HG03280 (cell line): ENCODE results near the gene SLAMF6.

ENCODE experiments used
- ATAC-seq: cut with Tn5 transposase; IDR thresholded peaks from one replicate; pipeline ENCODE4 v1.9.1; 2021; ENCODE audit warnings: mild to moderate bottlenecking, moderate library complexity; ENCODE audit not compliant: unreplicated experiment

The SLAMF6 gene

DNA sequence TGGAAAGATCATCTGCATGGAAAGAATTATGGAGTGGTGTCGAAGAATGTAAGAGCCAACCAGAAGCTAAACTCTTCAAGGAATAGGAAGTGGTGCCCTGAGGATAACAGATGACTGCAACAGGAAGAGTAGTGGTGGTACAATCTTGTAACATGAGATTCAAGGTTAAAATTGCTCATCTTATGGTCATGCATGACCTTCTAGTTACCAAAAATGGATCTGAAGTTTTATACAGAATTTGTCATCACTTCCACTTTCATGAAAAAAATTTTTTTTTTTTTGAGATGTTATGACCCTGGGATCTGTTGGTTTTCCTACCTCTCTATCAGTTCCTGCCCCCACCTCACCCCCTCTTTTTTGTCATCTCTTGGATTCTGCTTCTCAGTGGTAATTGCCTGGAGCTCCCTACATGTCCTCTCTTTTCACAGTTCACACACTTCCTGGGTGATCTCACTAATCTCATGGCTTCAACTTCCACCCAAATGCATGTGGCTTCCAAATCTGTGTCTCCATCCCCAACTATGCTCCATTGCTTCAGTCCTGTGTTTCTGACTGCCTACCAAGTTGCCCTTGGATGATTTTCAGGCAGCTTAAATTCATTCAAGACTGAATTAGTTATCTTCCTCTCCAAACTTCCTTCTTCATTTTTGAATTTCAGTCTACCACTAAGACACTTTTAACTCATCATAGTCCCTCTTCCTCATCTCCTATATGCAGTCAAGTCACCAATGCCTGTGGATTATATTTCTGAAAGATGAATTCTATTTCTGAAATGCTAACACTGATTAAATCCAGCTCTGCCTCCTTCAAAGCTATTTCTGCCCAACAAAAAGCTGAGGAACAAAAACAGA, 48.4 kb downstream of the SLAMF6 start:
- ATAC-seq = no peak

GRCh38 chr1:160472112-160472511, 50.9 kb downstream of the SLAMF6 start:
- ATAC-seq = no peak

GRCh38 chr1:160471253-160471652, 51.8 kb downstream of the SLAMF6 start:
- ATAC-seq = no peak

GRCh38 chr1:160467576-160467975, 55.5 kb downstream of the SLAMF6 start:
- no peak for ATAC-seq

- ATAC-seq = no peak
These were observed 56.1 kb downstream of the SLAMF6 start for GRCh38 chr1:160466961-160467360.

DNA sequence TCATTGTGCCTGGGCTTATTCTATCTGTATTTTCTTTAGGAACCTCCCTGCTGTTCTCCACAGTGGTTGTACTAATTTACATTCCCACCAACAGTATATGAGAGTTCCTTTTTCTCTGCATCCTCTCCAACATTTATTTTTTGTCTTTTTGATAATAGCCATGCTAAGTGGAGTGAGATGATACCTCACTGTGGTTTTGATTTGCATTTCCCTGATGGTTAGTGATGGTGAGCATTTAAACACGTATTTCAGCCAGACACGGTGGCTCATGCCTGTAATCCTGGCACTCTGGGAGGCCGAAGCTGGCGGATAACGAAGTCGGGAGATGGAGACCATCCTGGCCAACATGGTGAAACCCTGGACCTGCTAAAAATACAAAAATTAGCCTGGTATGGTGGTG, 57.9 kb downstream of the SLAMF6 start:
- ATAC-seq = no peak

DNA sequence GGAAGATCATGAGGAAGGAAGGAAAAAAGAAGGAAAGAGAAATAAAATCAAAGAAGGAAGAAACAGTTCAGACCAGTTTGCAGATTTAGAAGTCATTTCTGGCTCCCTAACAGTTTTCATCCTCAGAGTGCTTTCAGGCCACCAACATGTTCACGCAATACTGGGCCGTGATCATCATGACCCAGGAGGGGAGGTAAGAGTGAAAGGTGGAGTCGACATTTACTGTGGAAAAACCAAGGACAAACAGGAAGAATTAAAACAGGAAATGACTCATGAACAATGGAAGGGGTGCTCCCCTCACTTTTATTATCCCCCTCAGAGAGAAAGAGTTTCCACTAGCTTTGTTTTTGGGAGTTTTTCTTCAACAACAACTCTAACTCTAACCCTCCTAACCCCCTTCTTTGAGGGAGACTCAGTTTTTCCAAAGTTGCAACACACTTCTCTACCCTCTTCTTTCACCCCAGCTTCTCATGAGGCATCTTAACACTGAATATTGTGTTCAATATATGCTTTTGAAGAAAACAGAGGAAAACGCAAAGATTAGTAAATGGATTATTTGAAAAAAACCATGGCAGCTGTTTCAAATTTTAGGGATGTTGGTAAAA, 62.3 kb downstream of the SLAMF6 start:
- no peak for ATAC-seq

DNA sequence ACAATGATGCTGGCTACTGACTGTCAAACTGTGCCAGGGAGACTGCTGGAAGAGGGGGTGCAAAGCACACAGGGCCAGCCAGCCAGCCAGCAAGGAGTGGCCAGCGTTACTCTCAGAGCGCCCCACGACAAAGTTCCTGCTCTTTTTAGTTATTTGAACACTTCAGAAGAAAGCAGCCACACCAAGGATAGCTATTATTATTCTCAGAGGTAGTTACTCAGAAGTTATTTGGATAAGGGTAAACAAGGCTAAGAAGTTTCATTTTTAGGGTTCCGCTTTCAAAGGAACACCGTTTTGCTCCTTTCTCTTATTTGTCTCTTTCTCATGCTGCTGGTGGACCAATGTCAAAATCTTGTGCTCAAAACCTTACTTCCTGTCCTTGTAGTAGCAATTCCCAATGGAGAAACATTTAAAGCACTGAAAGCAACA, 62.8 kb downstream of the SLAMF6 start:
- ATAC-seq = no peak

DNA sequence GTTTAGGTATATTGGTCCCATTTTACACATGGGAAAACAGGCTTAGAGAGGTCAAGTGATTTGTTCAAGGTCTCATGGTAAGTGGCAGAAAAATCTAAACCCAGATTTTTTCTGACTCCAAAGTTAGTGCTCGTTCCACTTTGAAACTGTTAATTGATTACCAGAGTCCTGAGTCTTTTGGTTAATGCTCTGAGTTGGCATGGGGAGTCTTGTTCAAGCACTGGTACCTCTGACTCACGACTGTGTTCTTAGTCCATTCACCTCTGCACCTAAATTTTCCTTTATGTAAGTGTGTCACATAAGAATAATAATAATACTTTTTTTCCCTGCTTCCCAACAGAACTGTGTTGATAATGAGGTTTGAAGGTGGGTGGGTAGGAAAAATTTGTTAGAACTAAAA, 63.4 kb downstream of the SLAMF6 start:
- ATAC-seq = no peak

DNA sequence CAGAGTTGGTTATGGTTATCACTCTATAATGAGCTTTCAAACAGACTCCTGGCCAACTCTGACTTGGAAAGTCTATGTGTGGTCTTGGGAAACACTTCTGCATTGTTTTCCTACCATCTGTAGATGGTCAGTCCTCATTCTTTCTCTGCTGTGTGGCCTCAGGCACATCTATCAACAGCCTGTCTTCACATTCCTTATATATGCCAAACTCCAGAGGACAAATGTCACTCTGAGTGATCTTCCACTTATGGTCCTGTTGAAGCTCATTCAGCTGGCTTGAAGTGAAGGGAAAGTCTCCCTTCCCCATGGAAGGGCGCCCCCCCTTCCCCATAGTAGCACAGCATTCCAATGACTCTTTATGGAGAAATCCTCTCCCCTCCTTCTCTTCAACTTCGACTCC, 64.0 kb downstream of the SLAMF6 start:
- ATAC-seq = no peak

DNA sequence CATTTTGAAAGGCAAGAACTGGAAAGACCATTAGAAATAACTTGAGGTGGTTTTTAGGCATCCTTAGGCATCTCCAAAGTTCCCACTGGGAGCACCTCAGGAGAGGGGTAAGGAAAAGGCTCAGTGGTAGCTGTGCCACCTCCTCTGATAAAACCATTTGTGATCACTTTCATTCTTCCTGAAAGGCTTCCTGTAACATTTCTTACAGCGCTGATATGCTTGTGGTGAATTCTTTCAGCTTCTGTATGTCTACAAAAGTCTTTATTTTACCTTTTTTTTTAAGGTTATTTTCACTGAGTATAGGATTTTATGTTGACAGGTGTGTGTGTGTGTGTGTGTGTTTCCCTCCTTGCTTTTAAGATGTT, 67.9 kb downstream of the SLAMF6 start:
- no peak for ATAC-seq

- ATAC-seq = no peak
These were observed 68.5 kb downstream of the SLAMF6 start for GRCh38 chr1:160454371-160455152.

- ATAC-seq = no peak
These were observed 69.6 kb downstream of the SLAMF6 start for GRCh38 chr1:160453443-160453842.

- ATAC-seq = peak; percentile 34
These were observed 71.2 kb downstream of the SLAMF6 start for GRCh38 chr1:160451859-160452232.

DNA sequence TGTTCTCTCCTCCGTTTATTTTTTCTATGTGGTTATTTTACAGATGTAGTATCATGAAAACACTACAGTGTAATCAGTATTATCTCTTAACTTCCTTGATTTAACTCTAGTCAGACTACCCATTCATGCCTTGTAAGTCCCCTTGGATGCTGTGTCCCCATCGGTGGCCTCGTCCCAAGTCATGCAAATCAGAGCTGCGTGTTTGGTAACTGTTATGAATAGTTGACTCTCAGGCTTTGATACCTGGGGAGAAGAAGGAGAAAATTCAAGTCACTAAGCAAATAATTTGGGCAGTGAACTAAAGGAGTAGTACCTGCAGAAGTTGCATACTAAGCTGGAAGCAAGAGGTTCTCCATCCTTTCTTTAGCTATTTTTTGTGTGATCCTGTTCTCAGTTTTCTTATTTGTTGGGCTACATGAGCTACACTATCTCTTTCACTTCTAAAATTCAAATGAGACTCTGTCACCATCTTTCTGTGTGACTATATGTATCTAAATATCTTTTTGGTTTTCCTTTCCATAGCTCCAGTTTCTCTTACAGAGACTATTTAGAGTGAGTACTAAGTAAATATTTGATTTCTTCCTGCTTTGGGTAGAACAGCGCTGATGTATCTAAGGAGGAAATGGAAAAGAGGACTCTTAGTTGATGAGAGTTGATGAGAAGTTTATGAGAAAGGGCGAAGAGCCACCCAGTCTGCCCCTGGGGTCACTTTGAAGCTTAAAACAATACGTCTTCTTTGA, 71.8 kb downstream of the SLAMF6 start:
- peak; percentile 56 for ATAC-seq

DNA sequence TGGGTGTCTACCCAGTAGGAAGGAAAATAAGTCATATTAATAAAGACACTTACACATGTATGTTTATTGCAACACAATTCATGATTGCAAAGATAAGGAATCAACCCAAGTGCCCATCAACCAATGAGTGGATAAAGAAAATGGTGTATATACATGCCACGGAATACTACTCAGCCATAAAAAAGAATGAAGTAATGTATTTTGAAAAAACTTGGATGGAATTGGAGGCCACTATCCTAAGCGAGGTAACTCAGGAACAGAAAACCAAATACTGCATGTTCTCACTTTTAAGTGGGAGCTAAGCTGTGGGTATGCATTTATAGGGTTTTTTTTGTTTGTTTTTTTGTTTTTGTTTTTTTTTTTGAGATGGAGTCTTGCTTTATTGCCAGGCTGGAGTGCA, 73.6 kb downstream of the SLAMF6 start:
- no peak for ATAC-seq

- no peak for ATAC-seq
These were observed 76.0 kb downstream of the SLAMF6 start for GRCh38 chr1:160446945-160447600.

DNA sequence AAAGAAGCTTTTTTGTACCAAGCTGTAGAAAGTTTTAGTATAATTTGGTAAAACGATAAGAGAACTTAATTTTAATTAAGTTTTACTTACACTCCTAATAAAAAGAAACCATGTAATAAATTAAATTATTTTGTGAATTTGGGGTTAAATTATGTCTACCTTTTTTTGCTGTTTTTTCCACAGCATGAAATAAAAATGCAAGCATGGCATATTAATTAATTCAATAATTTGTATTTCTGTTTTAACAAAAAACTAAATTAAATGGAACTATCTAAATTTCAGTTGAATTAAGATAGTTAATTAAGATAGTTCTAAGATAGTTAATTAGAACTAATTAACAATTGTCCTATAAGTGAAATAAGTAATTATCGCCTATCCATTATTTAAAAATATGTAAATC, 83.3 kb downstream of the SLAMF6 start:
- ATAC-seq = no peak

DNA sequence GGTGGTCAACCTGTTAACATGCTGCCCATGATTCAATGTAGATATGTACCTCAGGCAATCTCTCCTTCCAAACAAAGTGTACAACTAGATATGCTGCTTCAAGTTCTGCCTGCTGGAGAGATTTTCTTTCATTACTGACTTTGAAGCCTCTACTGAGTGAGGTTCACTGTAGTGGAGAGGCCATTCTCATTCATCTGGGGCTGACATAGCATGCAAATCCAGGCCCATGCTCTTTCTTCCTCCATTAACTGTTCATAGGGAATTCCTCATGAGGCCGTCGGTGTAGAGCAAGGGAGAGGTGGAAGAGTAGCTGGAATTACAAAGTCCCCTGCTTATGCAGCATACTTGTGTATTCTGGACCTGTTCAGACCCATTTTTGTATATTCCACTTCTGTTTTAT, 84.1 kb downstream of the SLAMF6 start:
- ATAC-seq = no peak

DNA sequence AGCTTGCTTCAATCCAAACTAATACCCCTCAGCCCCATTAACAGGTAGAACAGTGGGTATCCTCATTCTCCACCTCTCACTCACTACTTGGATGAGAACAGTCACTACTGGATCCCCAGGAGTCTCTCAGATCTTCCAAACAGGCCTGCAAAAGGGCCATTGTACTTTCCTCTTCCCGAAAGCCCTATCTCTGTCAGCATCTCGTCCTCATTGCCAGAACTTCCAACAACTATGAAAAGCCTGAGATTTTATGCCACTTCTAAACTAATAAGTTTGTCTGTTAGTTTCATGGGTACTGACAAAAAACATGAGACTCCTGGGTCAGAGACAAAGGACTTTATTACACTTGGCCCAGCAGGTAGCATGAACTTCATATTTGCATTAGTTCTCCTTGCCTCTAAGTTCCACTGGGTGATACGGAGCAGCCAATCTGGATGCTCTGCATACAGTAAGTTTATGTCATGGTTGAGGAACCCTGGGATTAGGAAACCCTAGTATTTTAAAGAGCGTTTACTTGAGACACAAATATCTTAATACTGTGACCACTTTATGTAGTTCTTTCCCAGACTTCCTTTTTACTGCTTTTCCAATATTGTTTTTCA, 84.6 kb downstream of the SLAMF6 start:
- ATAC-seq = no peak
